Hepatocyte (in vitro differentiated cells): ENCODE measurements around the gene FSIP1.

Experiments
- EZH2 ChIP-seq: fragments of 200-600 bp; sonication (generic); IDR thresholded peaks from 2 replicates; pipeline ENCODE4 v1.6.1; 2016; ENCODE audit warnings: antibody characterized with exemption, mild to moderate bottlenecking, borderline replicate concordance
- EZH2phosphoT487 ChIP-seq: fragments of 200-600 bp; sonication (generic); IDR thresholded peaks from one replicate; pipeline ENCODE4 v1.6.1; 2018; ENCODE audit warnings: antibody characterized with exemption, mild to moderate bottlenecking, low read depth, moderate library complexity; ENCODE audit not compliant: unreplicated experiment, severe bottlenecking
- TF ChIP-seq, protein P1 (sequence below): fragments of 200-600 bp; sonication (generic); IDR thresholded peaks from 2 replicates; pipeline ENCODE4 v1.5.1; 2016; ENCODE audit warnings: antibody characterized with exemption, mild to moderate bottlenecking; ENCODE audit not compliant: poor library complexity

DNA sequence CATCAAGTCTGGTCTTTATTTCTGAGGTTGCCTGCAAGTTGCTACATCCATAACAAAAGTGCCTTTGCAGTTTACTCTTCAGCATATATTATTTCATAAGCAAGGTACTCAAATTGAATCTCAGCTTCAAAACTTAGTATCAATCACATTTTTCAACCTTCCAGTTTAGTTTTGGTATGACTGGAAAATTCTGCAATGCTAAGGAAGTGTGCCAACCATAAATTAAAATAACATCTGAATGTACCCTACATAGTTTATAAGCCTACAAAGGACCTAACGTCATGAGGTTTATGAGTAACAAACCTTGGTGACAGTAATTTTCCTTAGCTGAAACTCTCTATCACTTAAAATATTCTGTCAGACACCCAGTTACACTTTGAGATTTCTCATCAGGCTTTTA lies 138.9 kb downstream of the FSIP1 start:
- TF ChIP-seq EZH2phosphoT487 = no peak
- TF ChIP-seq, protein P1, sequence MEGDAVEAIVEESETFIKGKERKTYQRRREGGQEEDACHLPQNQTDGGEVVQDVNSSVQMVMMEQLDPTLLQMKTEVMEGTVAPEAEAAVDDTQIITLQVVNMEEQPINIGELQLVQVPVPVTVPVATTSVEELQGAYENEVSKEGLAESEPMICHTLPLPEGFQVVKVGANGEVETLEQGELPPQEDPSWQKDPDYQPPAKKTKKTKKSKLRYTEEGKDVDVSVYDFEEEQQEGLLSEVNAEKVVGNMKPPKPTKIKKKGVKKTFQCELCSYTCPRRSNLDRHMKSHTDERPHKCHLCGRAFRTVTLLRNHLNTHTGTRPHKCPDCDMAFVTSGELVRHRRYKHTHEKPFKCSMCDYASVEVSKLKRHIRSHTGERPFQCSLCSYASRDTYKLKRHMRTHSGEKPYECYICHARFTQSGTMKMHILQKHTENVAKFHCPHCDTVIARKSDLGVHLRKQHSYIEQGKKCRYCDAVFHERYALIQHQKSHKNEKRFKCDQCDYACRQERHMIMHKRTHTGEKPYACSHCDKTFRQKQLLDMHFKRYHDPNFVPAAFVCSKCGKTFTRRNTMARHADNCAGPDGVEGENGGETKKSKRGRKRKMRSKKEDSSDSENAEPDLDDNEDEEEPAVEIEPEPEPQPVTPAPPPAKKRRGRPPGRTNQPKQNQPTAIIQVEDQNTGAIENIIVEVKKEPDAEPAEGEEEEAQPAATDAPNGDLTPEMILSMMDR = no peak
- TF ChIP-seq EZH2 = no peak
